COLO668 (cell line): ENCODE measurements around the gene RPTOR.
A peak's percentile ranks its signal among the peaks of the same experiment; 100 is the strongest.

ENCODE experiments used
- DNase-seq: peaks from one replicate; lab custom pipeline; 2025; ENCODE audit not compliant: unreplicated experiment; lab: John Stamatoyannopoulos, UW

Gene RPTOR

DNA sequence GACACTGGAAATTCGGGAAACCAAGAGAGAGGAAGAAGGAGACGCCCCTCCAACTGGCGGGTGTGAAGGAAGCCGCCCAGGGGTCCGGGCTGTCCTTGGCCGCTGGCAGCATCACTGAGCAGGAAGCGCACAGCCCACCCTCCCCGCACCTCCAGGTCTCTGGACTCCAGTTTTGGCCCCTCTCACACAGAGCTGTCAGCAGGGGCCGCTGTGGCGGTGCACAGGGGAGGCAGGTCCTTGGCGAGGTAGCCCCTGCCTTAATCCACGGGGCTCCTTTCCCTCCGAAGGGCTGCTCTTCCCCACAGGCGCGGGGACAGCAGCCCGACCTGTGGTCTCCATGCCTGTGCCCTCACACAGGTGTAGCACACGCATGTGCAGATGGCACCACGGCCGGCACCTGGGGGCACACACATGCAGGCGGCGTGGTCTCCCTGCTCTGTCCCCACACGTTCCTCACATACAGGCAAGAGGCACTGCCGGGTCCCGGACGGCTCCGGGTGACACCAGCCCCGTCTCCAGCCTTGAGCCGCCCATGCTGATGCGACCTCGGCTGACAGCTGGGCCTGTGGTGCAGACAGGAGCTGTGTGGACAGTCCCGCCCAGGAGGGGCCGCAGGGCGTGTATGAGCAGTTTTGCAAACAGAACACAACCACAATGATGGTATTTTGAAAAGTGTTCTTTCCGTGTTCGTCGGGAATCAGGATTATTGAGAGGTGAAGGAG, 420.4 kb downstream of the RPTOR start:
- no peak for DNase-seq

- no peak for DNase-seq
These were observed 421.0 kb downstream of the RPTOR start for GRCh38 chr17:80965606-80966005.

DNA sequence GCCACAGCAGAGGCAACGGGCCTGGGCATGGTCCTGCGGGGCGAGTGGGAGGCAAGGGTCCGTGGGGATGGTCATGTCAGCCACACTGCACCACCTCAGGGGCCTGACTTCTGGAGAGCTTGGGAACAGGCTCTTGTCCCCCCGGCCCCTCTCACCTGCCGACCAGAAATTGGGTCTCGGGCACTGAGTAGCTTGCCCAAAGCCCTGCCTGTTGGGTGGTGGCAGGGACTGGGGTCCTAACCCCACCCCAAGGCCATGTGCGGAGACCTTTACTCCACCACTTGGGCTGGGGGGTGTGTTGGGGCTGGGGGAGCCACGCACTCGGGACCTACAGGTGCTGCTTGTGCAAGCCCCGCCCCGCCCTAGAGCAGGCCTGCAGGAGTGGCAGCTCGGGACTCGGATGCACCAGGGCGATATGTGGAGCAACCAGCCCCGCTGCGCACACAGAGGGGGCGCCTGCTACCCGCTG, 422.8 kb downstream of the RPTOR start:
- no peak for DNase-seq

DNA sequence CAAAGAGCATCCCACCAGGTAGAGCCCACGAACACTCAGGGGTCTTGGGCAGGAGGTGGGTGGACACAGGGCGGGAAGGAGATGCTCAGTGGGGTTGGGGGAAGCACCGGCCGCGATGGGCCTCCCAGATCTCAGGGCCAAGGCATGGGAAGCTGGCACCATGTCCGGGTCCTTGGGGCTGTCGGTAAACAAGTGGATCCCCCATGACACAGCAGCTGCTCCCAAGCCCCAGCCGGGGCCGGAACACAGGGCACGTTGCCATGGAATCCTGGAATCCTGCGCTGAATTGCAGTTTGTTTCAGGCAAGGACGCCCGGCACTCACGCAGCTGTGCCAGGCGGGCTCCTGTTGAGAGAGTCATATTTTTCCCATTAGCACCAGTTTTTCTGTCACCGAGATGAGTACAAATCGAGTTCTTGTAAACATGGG, 424.0 kb downstream of the RPTOR start:
- peak; percentile 38 for DNase-seq

GRCh38 chr17:80969030-80969673, 424.5 kb downstream of the RPTOR start:
- no peak for DNase-seq

DNA sequence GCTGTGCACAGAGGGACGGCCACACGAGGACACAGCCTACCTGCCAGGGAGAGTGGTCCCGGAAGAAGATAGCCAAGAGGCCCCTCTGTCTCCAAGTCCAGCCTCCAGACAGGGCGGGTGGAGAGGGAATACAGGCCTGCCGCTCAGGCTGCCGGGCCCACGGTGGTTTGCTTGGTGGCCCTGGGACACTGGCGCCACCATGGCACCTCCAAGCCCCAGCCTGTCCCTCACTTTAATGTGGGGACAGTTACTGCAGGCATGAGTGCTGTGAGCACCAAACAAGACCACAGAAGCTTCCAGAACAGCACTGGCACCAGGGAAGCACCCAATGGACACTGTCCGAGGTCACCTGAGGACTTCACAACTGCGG, 425.0 kb downstream of the RPTOR start:
- DNase-seq, result no peak

GRCh38 chr17:80970044-80970761, 425.6 kb downstream of the RPTOR start:
- peak; percentile 44 for DNase-seq

DNA sequence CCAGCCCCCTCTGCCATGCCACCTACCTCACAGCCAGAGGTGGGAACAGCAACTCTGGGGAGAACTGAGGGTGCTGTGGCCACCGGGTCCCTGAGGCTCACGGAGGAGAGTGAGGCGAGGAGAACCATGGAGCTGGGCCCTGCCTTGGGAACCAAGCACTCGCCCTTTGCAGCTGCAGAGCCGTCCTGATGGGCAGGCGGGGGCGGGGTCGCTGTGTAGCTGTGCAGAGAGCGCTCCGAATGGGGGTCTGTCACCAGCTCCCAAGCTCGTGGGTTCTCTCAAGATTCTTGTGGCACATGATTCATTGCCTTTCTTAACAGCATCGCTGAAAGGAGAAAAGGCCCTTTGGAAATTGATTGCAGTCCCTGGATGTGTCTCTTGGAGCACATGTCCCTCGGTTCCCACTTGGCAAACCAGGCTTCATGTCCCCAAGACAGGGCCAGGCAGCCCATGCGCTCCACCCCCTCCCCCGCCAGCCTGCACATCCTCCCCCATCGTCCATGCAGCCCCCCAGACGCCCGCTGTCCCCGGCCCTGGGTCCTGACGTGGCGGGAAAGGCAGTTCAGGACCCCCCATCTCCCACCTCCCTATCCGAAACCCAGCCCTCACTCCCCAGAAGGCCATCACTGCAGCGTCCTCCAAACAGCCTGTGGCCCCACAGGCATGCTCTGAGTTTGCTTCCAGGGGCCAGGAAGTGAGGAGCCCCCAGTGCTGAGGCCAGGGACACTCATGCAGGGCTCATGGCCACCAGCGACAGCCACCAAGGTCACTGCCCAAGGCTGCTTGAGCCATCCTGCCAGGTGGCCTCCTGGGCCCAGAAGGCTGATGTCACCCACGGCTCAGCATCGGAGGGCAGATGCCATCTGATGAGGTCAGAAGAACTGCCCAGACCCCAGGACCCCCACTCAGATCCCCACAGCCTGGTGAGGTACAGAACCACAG, 426.4 kb downstream of the RPTOR start:
- no peak for DNase-seq

DNA sequence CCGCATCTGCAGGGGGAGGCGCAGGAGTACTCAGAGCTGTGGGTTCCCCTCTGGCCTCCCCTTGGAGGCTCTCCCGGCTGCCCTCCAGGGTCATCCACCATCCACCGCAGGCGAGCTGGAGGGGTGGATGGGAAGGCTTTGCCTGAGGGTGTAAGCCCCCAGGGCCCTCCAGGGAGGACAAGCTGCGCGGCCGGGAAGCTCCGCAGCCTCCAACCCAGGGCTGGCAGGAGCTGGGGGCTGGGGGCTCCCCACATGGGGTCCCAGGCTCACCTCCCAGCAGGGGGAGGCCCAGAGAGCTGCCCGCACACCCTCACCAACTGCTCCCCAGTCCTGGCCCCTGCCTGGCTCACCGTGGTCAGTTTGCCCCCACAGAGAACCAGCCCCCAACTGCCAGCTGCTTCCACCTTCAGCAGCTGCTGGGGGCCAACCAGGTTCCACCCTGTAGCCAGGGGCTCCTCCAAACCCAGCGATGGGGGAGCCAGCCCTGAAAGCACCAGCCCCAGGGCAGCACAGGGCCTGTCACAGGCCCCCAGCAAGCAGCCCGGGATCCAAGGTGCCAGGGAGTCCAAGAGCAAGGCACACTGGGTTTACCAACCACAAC, 427.2 kb downstream of the RPTOR start:
- no peak for DNase-seq

- DNase-seq, result no peak
These were observed 432.1 kb downstream of the RPTOR start for GRCh38 chr17:80976701-80977100.

DNA sequence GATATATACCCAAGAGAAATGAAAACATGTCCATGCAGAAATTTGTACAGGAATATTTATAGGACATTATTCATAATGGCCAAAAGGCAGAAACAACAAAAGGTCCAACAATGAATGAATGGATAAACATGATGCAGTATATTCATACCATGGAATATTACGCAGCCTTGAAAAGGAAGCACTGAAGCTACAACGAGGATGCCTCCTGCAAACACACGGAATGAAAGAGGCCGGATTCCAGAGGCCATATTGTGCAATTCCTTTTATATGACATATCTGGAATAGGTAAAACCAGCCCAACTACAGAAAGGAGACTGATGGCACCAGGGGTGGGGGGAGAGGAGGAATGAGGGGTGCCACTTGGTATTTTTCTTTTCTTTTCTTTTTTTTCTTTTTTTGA, 432.5 kb downstream of the RPTOR start:
- DNase-seq, result no peak

- no peak for DNase-seq
These were observed 434.2 kb downstream of the RPTOR start for GRCh38 chr17:80978499-80979497.

- no peak for DNase-seq
These were observed 435.1 kb downstream of the RPTOR start for GRCh38 chr17:80979547-80980378.

DNA sequence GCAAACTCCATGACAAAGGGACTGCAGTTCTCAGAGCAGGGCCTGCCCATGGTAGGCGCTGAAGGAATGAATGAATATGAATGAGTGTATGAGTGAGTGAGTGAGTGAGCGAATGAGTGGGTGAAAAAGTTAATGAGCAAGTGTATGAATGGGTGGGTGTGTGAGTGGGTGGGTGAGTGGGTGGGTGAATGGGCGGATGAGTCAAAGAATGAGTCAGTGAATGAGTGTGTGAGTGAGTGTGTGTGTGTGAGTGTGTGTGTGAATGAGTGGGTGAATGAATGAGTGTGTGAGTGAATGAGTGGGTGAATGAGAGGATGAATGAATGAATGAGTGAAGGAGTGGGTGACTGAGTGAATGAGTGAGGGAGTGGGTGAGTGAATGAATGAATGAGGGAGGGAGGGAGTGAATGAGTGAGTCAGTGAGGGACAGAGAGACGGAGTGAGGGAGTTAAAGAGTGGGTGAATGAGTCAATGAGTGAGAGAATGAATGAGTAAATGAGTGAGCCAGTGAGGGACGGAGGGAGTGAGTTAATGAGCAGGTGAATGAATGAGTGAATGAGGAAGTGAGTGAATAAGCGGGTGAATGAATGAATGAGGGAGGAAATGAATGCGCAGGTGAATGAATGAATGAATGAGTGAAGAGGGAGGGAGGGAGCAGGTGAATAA, 435.9 kb downstream of the RPTOR start:
- DNase-seq, result no peak

GRCh38 chr17:80981062-80981902, 436.6 kb downstream of the RPTOR start:
- peak; percentile 4 for DNase-seq

DNA sequence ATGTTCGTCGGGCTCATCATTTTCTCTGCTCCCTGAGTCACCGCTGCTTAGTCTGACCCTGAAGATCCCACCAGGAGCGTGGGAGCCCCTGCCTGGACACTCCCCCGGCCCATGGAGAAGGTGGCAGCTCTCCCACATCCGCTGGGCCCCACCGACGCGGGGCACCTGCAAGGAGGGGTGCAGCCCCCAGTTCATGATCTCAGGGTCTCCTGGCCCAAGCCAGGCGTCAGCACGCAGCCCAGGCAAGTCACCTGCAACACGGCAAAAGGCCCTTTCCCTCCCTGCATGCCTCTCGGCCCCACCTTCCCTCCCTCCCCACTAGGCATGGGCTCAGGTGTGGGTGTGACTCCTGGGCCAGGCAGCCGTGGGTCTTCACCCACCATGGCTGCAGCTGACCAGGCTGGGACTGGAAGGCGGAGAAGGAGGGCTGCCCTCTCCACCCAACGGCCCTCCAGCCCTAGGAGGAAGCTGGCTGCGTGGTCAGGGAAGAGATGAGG, 437.3 kb downstream of the RPTOR start:
- DNase-seq, result no peak

DNA sequence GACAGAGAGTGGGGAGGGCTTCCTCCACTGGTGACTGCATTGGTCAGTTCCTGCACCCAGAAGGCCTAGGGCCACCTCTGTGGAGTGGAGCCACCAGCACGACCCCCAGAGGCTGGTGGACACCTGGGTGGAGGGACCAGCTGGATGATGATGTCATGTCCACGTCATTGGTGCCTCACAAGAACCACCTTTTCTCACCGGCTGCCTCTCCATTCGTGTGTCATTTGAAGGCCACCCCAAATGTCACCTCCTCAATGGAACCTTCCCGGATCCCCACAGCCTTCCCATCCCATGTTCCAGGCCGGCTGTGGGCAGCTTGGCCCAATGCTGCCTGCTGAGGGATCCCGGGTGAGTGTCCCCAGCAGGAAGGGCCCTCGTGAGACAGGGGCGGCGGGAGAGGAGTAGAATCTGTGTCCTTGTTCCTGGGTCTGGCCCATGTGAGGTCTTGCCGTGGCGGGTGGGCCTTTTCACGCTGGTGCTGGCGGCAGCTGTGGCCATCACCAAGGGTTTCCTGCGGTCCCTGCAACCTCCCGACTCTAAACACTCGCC, 437.9 kb downstream of the RPTOR start:
- no peak for DNase-seq
